Effector CD4-positive, alpha-beta T cell (primary cell): ENCODE data around the gene XYLT1.

Experiments used
- DNase-seq: peaks from one replicate; pipeline ENCODE4 v3.0.0-alpha.2; 2020

The XYLT1 gene

GRCh38 chr16:17371299-17371698, 99.5 kb downstream of the XYLT1 start:
- DNase-seq = no peak

GRCh38 chr16:17370731-17371285, 100.0 kb downstream of the XYLT1 start:
- no peak for DNase-seq

- DNase-seq = no peak
Observed at GRCh38 chr16:17370223-17370707, 100.5 kb downstream of the XYLT1 start.

GRCh38 chr16:17369421-17370222, 101.1 kb downstream of the XYLT1 start:
- DNase-seq = peak; percentile 69

- no peak for DNase-seq
Observed at GRCh38 chr16:17368951-17369350, 101.8 kb downstream of the XYLT1 start.

- no peak for DNase-seq
Observed at GRCh38 chr16:17368446-17368845, 102.3 kb downstream of the XYLT1 start.

- DNase-seq = no peak
Observed at GRCh38 chr16:17367923-17368322, 102.8 kb downstream of the XYLT1 start.

- no peak for DNase-seq
Observed at GRCh38 chr16:17367036-17367435, 103.7 kb downstream of the XYLT1 start.

- DNase-seq = no peak
Observed at GRCh38 chr16:17366299-17366961, 104.3 kb downstream of the XYLT1 start.

GRCh38 chr16:17365591-17366298, 105.0 kb downstream of the XYLT1 start:
- no peak for DNase-seq

- DNase-seq = no peak
Observed at GRCh38 chr16:17365211-17365541, 105.6 kb downstream of the XYLT1 start.

- peak; percentile 70 for DNase-seq
Observed at GRCh38 chr16:17364319-17365210, 106.2 kb downstream of the XYLT1 start.

- no peak for DNase-seq
Observed at GRCh38 chr16:17362946-17363345, 107.8 kb downstream of the XYLT1 start.

GRCh38 chr16:17362183-17362582, 108.6 kb downstream of the XYLT1 start:
- no peak for DNase-seq

GRCh38 chr16:17360693-17361122, 110.1 kb downstream of the XYLT1 start:
- DNase-seq = no peak

- no peak for DNase-seq
Observed at GRCh38 chr16:17359788-17360390, 110.9 kb downstream of the XYLT1 start.

GRCh38 chr16:17358846-17359245, 111.9 kb downstream of the XYLT1 start:
- DNase-seq = no peak

GRCh38 chr16:17358355-17358754, 112.4 kb downstream of the XYLT1 start:
- DNase-seq = no peak

- DNase-seq = no peak
Observed at GRCh38 chr16:17357307-17358062, 113.3 kb downstream of the XYLT1 start.

- no peak for DNase-seq
Observed at GRCh38 chr16:17356243-17356933, 114.4 kb downstream of the XYLT1 start.
